ACHN (cell line): ENCODE measurements around the gene MALRD1.
"Not testable (repeated sequence)": the region's sequence is repeated elsewhere in the genome, so short reads cannot be mapped to it uniquely, and the experiment has no call there.

Source experiments
- DNase-seq: peaks from one replicate; pipeline ENCODE4 v3.0.0-alpha.2; 2015
- in situ Hi-C: cut with HindIII; loops from 2 replicates; pipeline ENCODE4 v1.10.0; 2017; ENCODE audit warnings: low sequenced_read_pairs, low pct_ligation_motif_present, low pct_unique_long_range_greater_than_20kb

MALRD1 gene

DNA sequence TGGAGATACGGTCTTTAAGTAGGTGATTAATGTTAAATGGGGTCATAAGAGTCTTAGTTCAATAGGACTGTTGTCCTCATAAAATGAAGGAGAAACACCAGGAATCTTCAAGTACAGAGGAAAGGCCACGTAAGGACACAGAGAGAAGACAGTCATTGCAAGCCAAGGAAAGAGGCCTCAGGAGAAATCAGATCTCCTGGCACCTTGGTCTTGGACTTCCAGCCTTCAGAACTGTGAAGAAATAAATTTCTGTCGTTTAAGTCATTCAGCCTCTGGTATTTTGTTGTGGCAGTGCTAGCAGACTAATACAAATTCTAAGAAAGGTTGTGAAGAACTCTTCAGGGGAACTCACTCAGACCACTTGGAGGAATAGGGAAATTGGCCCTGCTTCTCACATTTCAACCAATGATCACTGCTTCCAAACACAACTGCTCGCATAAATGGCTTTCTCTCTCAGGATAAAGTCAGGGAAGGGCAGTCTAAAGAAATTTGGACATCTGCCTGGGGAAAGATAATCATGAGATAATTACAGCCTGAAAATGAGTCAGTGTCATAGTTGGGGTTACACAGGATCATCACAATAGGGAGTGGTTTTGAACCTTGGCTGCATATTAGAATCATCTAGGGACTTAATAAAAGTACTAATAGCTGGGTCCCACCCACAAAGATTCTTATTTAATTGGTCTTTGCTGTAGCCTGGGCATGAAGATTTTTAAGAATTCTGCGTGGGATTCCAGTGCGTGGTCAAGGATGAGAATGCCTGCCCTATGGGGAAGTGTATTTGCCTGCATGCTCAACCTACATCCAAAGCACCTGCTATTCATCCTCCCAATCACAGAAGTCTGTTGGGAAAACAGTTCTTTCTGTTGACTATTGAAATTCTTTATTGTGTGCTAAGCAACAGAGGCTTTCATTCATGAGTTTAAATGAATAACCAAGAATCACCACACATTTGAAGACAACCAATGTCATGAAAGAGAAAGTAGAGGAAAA lies 457.0 kb downstream of the MALRD1 start:
- in situ Hi-C loops = no loop called here
- no peak for DNase-seq

DNA sequence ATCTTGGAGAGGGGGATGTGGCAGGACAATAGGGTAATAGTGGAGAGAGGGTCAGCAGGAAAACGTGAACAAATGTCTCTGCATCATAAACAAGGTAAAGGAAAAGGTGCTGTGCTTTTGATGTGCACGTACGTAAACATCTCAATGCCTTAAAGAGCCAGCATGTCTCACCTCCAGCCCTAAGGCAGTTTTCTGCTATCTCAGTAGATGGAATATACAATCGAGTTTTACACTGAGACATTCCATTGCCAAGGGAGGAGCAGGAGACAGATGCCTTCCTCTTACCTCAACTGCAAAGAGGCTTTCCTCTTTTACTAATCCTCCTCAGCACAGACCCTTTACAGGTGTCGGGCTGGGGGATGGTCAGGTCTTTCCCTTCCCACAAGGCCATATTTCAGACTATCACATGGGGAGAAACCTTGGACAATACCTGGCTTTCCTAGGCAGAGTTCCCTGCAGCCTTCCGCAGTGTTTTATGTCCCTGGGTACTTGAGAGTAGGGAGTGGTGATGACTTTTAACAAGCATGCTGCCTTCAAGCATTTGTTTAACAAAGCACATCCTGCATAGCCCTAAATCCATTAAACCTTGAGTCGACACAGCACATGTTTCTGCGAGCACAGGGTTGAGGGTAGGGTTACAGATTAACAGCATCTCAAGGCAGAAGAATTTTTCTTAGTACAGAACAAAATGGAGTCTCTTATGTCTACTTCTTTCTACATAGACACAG lies 461.6 kb downstream of the MALRD1 start:
- DNase-seq, in situ Hi-C loops: not testable (repeated sequence)

DNA sequence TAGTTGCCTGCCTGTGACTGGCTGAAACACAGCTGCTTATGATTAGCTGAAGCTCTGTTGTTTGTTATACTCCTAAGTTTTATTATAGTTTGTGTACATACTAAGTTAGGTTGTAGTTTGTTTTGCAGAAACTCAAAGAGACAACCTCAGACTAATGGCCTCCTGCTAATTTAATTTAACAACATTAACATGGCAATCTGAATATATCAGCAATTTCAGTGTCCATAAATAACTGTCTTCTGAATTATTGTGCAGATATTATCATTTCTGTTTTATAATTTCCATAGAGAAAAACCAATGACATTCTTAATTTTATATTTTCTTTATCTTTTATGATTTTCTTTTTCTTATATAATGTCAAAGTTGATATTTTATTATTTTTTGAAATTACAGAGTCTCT lies 469.5 kb downstream of the MALRD1 start:
- in situ Hi-C loops = no loop called here
- no peak for DNase-seq

DNA sequence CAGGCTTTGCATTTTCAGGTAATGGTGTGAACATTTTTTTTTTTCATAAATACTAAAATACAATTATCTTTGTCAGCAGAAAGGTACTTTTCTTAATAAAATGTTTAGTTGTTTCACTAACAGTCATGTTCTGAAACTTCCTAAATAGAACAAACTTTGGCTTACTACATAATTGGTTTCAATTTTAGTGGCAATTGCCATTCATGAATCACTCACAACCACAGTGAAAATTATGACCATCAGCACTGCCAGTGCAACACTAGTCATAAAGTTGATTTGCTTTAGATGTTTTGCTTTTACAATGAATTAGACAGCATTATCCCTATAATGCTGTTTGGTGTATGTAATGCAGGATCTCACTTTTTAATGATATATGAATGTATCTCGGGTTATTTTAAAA lies 470.0 kb downstream of the MALRD1 start:
- in situ Hi-C loops = no loop called here
- no peak for DNase-seq

DNA sequence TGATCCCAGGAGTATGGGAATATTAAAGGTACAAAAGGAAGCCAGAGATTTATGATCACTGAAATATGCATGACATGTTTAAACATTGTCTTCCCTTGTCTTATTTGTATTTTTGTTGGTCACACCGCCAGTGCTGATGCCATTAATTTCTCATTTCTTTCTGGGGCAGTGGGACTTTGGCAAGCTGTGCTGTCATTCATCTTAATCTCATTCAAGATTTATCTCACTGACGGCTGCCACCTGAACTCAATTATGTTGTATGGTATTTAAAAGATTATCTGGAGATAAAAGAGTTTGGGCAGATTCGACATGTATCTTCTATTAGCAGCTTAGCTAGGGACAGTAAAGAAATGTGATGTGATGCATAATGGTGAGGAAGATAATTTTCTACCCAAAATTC lies 482.7 kb downstream of the MALRD1 start:
- in situ Hi-C loops = no loop called here
- DNase-seq = no peak

DNA sequence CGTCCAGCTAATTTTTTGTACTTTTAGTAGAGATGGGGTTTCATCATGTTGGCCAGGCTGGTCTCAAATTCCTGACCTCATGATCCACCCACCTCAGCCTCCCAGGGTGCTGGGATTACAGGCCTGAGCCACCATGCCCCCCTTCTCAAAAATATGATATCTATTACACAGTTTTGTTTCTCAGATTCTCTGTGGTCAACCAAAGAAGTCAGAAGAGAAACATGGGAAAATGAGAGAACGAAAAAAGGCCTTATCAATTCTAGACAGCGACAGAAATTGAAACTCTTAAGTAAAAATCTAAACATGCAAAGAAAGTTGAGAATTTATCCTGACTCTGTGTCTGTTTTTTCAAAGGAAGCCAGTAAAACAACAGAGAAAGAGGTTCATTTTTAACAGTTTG lies 483.8 kb downstream of the MALRD1 start:
- DNase-seq = no peak
- in situ Hi-C loops = no loop called here

DNA sequence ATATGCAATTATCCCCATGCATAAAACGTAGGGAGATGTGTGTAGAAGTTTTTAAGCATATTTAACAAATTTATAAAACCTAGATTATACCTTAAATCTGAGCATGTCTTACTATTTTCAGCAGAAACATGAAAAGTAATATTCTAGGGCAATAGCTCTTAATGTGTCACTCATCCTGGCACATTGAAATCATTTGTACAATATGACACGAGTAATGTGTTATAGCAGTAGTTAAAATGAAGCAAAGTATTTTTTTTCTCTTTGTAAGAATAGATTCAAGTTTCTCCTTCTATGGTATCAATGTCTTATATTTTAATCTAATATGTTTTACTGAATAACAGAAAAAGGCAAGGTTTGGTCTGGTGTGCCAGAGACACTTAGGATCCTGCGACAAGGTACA lies 492.7 kb downstream of the MALRD1 start:
- no peak for DNase-seq
- in situ Hi-C loops = no loop called here

DNA sequence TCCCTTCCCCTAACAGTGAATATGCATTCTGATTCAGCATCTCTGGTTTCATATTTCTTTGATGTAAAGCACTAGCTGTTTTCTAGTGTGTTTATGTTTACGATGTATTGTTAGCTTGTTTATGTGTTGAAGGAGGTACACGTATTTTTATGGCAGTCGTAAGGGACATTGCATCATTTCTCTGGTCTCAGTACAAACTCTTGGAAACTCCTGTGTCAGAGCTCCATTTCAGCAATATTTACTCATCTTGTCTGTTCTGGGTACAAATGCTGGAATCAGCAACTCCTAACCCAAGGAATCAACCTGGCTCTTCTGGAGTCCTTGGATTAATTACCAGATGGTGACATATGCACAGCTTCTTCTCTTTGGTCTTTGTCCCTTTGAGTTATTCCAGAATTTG lies 497.6 kb downstream of the MALRD1 start:
- no peak for DNase-seq
- in situ Hi-C loops = no loop called here

DNA sequence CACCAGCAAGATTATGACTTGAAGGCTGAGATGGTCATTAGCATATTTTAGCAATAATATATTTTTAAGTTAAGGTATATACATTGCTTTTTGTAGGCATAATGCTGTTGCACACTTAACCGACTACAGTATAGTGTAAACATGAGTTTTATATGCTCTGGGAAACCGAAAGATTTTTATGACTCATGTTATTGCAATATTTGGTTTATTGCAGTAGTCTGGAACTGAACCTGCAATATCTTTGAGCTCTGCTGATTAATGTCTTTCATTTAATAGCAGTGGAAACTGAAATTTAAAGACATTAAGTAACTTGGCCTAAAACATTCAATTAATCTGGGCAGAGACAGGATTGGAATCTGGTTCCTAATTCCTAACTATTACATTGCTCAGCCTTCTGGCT lies 500.9 kb downstream of the MALRD1 start:
- no peak for DNase-seq
- in situ Hi-C loops = no loop called here

DNA sequence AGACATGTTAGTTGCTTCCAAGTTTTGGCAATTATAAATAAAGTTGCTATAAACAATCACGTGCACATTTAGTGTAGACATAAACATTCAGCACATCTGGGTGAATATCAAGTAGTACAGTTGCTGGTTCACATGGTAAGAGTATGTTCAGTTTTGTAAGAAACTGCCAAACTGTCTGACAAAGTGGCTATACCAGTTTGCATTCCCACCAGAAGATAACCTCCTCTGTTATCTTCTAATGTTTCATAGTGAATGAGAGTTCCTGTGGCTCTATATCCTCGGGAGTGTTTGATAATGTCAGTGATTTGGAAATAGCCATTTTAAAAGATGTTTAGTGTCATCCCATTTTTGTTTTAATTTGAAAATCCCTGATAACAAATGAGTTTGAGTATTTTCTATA lies 508.1 kb downstream of the MALRD1 start:
- DNase-seq = no peak
- in situ Hi-C loops = no loop called here

DNA sequence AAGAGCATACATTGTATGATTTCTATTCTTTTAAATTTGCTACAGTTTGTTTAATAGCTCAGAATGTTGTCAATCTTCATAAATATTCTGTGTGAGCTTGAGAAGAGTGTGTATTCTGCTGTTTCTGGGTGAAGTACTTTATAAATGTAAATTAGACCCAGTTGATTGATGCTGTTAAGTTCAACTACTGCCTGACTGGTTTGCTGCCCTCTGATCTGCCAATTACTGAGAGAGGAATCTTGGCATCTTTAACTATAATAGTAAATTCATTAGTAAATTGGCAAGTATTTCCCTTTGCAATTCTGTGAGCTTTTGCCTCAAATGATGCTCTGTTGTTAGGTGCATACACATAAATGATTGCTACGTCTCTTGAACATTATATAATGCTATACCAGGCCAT lies 512.6 kb downstream of the MALRD1 start:
- no peak for DNase-seq
- in situ Hi-C loops = no loop called here

DNA sequence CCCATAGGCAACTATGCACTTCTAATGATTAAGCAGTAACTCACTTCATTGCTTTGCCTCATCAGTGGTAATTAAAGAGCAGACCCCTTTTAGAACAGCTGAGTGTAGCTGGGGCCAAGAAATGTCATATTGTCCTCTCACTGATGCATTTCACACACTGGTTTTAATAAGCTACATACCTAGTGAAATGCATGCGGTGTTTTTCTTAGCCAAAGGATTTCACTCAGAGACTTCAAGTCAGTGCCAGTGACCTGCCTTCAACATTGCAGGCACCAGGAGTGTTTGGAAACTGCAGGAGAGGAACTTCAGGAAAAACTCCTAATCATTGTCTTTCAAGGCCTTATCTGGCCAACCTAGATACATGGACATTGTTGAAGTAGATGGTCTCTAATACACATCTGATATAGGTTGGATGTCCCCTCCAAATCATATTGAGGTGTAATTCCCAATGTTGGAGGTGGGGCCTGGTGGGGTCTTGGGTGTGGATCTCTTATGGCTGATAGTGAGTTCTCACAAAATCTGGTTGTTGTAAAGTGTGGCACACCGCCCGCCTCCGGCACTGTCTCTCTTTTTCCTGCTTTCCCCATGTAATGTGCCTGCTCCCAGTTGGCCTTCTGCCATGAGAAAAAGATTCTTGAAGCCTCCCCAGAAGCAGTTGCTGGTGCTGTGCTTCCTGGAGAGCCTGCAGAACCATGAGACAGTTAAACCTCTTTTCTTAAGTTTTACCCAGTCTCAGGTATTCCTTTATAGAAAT lies 515.0 kb downstream of the MALRD1 start:
- in situ Hi-C loops = no loop called here
- DNase-seq = no peak

DNA sequence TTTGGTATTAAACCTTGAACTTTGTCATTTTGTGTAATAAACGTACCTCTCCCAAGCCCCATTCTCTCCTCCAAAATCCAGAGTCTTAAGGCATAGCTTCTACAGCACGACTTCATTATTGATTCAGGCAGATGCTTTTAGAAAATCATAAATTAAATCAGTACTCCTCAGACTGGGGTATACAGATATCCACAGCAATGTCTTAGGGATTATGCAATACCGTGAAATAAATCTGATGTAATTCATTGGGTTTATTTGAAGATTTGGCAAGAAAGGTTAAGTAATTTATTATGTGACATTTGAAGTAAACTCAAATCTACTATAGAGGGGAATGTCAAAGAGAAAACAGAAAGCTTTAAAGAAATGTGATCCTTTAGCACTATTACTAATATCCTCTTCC lies 521.5 kb downstream of the MALRD1 start:
- in situ Hi-C loops = no loop called here
- DNase-seq = no peak

DNA sequence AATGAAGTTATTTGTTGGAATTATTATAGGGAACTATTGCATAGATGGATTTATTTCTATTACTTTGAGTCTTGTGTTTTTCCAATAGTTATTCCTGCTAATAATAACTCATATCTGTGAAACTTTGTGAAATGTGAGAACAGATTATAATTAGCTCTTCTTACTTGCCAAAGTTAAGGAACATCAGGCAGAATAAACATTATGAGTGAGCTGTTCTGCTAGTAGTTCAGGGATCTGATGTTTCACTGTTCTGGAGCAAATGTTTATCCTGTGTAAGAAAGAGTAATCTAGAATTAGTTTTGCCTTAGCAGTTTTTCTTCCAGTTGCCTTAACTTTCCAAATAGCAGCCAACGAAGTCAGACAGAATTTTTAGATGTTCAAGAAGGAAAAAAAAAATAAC lies 522.4 kb downstream of the MALRD1 start:
- DNase-seq = no peak
- in situ Hi-C loops = no loop called here

DNA sequence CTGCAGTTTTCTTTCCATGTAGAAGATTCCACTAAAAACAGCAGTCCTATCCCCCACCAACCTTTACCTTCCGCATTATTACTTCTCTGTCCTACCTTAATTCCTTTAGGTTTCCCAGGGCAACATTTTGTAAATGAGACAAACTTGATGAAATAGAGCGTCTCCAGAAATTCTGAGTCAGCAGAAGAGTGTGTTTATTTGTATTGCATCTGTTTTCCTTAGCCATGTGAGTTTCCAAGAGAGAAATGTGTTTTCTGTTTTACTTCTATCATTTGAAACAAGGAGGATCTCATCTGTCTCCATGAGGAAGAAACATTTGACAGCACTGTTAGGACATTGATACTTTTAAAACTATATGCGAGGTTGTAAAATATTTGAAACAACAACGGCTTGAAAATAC lies 523.5 kb downstream of the MALRD1 start:
- in situ Hi-C loops = no loop called here
- no peak for DNase-seq

DNA sequence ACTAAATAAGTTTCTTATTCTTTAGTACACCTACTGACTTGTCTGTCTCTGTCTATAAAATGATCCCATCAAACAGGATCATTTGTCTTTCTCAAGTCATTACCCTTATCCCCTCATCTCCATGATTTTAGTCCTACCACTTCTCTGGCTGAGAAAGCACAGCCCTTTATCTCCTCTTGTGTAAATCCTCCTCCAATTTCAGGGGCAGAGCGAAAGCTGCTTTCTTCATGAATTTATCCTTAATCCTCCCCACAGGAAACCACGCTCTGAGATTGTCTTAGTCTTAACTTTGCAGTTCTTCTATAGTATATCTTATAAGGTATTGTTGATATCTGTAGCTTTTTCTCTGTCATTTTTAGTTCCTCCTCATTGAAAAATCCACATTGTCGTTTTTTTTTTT lies 528.0 kb downstream of the MALRD1 start:
- in situ Hi-C loops = no loop called here
- DNase-seq = no peak

DNA sequence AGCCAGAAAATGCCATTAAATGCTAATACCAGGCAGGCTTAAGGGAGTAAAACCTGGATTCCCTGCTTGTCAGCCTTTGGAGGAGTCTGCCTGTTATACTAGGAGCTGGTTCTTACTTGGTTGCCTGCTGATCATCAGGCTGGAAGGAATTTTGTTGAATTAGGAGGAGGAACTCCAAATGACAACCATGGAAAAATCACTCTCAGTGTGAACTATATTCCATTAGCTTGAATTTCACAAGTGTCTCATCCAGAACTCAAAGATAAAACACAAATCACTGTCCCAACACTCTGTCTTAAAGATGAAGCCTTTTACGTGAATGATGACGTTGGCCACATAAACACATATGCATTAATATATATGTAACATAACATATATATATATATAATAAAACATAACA lies 528.8 kb downstream of the MALRD1 start:
- no peak for DNase-seq
- in situ Hi-C loops = no loop called here

DNA sequence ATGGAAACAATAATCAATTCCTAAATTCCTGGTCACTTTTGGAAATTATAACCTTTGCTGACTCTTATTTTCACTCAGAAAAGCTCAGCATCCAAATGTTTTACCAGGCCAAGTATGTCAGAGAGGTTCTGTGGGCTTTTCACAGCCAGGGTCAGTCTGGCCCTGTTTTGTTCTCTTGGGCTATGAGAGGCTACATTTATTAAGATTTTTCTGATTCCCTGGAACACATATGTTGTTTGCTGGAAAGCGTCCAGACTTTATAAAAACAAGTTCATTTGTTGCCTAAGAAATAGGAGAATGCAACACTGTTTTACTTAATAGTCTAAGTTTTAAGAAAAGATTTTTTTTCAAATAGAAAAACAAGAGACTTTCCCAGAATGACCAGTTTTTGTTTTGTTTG lies 529.2 kb downstream of the MALRD1 start:
- DNase-seq = no peak
- in situ Hi-C loops = no loop called here

DNA sequence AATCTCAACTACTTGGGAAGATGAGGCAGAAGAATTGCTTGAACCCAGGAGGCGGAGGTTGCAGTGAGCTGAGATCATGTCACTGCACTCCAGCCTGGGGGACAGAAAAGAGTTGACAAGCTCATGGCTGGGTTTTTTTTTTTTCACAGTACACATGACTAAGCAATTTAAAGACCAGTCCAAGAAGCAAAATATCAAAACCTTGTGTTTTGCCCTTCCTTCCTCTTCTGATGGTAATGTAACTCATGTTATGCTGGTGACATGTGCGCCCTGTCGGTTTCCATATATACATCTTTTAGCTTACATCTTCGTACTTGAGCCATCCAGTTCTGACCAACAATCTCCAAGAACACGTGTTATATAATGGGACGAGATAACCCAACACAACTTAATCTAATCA lies 530.0 kb downstream of the MALRD1 start:
- no peak for DNase-seq
- in situ Hi-C loops = no loop called here
